Retinal pigment epithelial cell (primary cell): Measurements from ENCODE around the gene SIX4.

Source experiments
- DNase-seq: peaks from one replicate; pipeline ENCODE4 v3.0.0-alpha.2; 2010; ENCODE audit warnings: low read depth
- H3K4me3 ChIP-seq: 2 replicates; pipeline ENCODE4 v1.5.1; 2011; ENCODE audit warnings: mild to moderate bottlenecking, low read length, control low read depth, moderate library complexity
- TF ChIP-seq, protein P1 (sequence below): conservative IDR thresholded peaks from 2 replicates; pipeline ENCODE4 v1.5.1; 2011; ENCODE audit warnings: low read depth, low read length, control low read depth, inconsistent platforms

The SIX4 gene

DNA sequence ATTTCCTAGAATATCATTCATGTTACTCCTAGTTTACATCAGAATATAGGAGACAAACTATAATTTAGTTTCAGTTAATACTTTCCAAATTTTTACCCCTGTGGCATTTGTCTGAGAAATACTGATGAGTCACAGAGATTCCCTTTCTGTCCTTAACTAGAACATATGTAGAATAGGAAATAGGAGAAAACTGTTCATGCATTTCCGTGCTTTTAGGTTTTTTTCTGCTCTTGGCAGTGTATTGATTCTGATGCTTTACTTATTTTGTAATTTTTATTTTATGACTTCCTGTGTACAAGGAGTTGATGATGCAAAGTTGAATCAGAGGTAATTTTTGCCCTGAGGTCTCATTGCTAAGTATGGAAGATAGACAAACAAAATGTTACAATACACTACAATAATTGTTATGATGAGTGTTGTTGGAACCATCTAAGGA is 33.4 kb upstream of the SIX4 start:
- H3K4me3 ChIP-seq, result no peak overlapping the region
- no peak for DNase-seq
- TF ChIP-seq, protein P1, sequence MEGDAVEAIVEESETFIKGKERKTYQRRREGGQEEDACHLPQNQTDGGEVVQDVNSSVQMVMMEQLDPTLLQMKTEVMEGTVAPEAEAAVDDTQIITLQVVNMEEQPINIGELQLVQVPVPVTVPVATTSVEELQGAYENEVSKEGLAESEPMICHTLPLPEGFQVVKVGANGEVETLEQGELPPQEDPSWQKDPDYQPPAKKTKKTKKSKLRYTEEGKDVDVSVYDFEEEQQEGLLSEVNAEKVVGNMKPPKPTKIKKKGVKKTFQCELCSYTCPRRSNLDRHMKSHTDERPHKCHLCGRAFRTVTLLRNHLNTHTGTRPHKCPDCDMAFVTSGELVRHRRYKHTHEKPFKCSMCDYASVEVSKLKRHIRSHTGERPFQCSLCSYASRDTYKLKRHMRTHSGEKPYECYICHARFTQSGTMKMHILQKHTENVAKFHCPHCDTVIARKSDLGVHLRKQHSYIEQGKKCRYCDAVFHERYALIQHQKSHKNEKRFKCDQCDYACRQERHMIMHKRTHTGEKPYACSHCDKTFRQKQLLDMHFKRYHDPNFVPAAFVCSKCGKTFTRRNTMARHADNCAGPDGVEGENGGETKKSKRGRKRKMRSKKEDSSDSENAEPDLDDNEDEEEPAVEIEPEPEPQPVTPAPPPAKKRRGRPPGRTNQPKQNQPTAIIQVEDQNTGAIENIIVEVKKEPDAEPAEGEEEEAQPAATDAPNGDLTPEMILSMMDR, result no peak

DNA sequence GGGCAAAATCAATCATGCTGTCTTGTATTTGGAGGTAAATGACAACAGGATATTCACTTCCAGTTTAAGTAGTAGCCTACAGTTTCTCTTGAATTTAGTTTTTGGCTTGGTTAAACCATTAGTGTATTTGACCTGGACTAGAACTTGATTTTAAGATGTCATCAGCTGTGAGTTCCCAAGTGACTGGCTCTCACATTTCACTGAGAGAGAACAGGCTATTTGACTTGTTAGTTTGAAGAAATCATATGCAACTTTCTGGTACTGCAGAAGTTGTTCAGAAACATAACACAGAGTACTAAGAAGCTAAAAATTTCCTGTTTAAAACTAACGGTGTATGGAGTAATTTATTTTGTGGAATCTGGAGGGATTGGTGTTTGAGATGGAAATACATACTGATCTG is 32.7 kb upstream of the SIX4 start:
- no peak for DNase-seq
- H3K4me3 ChIP-seq, result no peak overlapping the region
- TF ChIP-seq, protein P1, result no peak

DNA sequence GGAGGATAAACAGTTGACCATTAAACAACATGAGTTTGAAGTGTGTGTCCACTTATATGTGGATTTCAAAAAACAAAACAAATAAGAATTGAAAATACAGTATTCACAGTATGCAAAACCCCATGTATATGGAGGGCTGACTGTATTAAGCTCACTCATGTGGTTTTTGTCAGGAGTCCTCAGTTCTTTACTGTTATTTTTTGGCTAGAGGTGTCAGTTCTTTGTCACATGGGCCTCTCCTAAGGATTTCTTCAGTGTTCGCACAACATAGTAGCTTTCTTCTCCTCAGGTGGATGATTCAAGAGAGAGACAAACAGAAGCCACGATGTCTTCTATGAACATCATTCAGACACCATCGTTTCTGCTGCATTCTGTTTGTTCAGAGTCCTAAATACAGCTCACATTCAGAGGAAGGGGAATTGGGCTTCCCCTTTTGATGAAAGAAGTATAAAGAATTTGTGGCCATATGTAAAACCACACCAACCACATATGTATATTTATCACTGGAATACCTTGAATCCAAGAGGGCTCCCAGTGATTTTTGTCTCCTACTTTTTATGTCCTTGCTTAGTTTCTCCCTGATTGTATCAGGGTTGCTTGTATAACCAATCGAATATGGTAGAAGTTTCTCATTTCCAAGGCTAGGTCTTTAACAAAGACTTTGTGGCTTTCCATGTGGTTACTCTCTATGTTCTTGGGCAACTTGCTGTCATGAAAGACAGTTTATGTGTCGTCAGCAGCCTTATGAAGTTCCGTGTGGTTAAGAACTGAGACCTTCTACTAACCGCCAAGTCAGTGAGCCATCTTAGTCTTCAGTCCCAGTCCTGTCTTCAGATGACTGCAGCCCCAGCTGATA is 29.3 kb upstream of the SIX4 start:
- TF ChIP-seq, protein P1, result no peak
- H3K4me3 ChIP-seq, result no peak overlapping the region
- DNase-seq, result no peak

DNA sequence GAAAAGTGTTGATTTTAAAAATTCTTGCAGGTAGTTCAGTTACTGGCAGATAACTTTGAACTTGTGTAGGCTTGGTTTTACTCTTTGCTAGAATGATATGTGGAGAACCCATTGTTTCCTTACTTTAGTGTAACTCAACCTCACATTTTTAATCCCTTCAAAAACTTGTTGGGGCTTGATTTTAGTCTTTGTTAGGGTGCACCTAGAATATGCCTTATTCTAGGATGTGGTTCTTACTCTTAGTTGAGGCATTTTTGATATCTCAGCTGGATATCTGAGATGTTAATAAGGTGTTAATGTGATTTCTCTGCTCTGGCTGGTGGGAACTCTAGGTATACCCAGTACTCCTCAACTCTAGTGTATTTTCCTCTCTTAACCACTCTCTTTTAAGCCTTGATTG is 20.4 kb upstream of the SIX4 start:
- no peak overlapping the region for H3K4me3 ChIP-seq
- TF ChIP-seq, protein P1, result no peak
- no peak for DNase-seq

DNA sequence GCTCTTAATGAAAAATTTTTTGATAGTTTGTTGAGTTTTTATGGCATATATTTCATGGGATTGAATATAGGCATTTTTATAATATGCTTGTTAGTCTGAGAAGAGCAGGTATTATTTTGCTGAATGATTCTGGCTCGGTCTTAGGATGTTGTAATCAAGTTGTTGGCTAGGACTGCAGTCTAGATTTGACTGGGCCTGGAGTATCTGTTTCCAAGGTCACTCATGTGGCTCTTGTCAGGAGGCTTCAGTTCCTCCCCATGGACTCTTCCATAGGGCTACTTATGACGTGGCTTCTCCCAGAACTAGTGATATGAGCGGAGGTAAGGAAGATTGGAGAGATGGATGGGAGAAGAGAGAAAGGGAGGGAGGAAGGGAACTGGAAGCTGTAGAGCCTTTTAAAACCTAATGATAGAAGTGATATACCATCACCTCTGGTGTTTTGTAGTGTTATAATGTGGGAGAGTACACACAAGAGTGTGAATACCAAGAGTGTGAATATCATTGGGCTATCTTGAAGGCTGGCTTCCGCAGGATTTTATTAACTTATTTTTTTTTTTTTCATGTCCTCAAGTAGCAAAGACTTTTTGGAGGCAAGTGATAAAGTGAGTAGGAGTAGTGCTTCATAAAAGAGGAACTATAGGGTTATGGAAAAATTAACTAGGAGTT is 14.8 kb upstream of the SIX4 start:
- H3K4me3 ChIP-seq, result no peak overlapping the region
- TF ChIP-seq, protein P1, result no peak
- no peak for DNase-seq

DNA sequence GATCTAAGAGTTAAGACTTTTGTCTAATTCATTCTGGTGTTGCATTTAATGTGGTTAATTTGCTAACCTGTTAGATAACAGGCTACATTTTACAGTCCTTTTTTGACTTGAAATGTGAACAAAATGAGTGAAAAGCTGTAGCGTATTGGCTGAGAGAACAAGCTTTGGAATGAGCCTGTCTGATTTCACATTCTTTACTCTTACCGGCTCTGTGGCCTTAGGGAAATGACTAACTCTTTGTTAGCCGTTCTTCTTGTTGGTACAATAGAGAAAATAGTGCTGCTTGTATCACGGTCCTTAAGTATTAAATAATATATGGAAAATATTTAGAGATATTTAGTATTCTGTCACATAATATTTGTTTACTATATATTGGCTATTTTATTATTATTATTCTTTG is 12.3 kb upstream of the SIX4 start:
- TF ChIP-seq, protein P1, result no peak
- peak overlapping the region; percentile 26 for H3K4me3 ChIP-seq
- no peak for DNase-seq

DNA sequence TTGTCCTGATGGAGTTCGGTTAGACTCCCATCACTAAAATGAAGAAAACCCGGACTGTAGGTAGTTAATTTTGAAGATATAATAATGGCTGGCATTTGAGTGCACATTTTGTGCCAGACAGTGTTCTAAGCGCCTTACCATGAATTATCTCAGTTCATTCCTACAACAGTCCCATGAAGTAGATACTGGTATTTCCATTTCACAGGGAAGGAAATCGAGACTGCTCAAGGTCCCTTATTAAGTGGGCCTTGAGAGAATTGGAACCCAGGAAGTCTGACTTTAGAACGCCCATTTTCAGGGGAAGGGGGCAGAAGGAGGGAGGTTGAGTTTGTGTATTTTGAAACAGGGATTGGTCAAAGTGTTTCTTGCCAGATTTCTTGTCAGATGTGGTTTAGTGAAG is 11.3 kb upstream of the SIX4 start:
- H3K4me3 ChIP-seq, result peak overlapping the region; percentile 99
- DNase-seq, result no peak
- TF ChIP-seq, protein P1, result no peak
